Hematopoietic multipotent progenitor cell treated with erythropoietin and hydrocortisone succinate and interleukin-3 and kit ligand, for 4 days (in vitro differentiated cells): Measurements from ENCODE around the gene ERBB4.
"Not testable (repeated sequence)": the region's sequence is repeated elsewhere in the genome, so short reads cannot be mapped to it uniquely, and the experiment has no call there.

Experiments
- DNase-seq: peaks from one replicate; pipeline ENCODE4 v3.0.0-alpha.2; 2015

Gene ERBB4

DNA sequence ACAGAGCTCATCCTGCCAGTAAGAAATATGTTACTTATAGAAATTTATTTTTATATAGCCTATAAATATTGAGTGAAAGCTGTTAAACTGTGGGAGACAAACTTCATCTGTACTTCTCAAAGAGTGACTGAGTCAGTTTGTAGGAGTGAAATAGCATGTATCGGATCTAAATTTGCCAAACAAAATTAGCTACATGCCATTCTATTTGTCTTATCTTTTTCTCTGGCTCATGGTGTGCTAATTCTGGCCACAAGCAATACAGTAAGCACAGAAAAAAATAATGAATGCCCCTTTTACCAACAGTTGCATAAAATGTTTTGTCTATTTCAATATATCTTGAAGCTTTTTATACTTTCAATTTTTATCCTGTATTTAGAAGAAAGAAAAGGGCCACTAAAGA is 12.5 kb downstream of the ERBB4 start:
- DNase-seq, result no peak

DNA sequence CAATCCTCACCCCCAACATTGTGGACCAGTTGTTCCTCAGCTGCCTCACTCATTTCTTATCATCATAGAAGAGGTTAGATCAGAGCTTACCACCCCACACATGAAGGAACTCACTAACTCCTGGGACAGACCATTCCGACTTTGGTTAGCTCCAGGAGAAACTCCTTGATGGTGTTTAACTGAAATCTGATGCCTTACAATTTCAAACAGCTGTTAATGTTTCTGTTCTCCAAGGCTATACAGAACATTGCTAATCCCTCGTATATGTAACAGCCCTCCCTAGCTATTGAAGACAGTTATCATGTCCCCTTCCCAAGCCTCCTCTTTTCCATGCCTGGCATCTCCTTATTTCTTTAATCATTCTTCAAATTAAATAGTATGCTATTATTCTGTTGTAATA is 14.8 kb downstream of the ERBB4 start:
- no peak for DNase-seq

DNA sequence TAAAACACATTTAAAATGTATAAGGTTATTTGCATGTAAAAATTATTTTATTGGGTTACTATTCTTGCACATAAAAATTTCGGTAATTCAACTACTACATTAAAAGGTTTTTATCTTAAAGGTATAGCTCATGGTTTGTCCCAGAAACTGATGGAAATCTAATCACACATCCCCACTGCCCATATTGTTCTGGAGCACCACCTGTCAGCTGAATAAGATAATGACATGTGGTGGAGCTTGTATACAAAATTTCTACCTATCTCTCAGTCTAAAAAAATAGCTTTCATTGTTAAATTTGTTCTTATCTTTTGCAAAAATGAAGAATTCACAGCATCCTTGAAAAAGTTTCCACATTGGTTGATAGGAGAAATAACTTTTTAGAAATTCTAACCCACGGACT is 18.3 kb downstream of the ERBB4 start:
- DNase-seq, result no peak

DNA sequence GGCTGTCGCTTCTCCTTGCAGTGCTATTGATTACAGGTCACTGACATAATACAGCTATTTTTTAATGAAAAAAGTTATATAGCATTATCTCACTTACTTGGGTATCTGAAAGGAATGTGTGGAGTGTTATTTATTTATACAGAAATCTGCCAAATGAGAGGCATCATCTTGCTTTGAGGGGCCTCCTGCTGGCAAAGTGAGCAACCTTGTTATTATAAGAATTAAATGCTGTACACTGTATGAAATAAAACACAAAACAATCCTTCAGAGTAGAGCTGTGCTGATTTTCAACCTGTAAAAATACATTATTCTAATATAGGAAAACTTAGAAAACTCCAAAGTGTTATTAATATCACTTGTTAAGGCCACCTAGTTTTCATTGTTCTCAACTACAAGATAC is 20.9 kb downstream of the ERBB4 start:
- DNase-seq, result no peak

DNA sequence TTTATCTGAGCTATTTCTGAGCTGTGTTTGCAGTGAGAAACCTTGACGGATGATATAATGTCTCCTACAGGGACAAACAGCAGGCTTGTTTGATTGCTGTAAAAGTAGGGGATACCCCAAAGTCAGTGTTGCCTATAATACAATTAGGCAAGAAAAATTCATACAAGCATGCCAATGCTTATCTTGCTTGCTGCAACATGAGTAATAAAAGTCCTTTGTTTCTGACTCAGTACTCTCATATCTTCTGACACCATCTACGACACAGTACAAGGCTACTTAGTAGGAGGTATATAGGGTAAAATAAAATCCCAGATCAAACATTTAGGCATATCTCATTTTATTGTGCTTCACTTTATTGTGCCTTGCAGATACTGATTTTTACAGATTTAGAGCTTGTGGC is 33.0 kb downstream of the ERBB4 start:
- DNase-seq, result no peak

DNA sequence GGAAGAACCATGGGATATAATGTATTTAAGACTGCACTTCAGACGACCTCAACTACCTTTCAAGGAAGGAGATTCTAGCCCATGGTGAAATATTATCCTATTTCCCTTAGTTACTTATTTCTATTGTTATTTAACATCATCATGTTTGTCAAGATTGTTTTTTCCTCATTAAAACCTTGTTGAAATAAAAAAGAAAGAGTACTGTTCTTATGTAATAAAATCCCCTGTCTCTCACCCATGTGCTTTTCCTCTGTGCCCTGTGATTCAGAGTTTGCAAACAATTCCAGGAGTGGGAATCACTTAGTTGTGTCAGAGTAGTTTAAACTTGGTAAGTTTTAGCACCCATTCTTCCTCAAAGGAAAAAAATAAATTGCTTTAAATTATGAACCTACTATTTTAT is 43.6 kb downstream of the ERBB4 start:
- DNase-seq, result no peak

DNA sequence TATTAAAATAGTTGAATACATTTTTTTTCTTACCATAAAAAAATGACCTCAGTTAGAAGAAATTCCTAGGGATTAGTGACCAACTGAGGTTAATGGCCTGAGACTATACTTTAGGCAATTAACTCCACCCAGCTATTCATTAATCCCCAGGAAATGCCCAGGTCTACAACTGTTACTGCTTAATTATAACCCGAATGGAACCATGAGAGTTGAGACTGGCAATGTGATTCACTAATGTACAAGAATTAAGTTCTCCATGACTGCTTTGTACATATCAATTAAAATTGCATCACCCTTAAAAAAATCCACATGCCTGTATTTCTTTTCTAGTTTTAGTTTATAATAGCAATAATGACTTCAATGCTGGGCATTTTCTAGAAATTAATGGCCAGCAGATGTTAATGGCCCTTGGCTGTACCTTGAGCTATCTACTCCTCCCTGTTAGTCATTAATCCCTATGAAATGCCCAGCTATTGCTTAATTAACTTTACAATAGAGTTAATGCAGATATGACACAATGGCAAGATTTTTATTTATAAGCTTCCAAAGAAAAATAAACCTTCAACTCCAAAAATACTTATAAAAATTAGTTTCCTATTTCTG is 44.1 kb downstream of the ERBB4 start:
- no peak for DNase-seq

DNA sequence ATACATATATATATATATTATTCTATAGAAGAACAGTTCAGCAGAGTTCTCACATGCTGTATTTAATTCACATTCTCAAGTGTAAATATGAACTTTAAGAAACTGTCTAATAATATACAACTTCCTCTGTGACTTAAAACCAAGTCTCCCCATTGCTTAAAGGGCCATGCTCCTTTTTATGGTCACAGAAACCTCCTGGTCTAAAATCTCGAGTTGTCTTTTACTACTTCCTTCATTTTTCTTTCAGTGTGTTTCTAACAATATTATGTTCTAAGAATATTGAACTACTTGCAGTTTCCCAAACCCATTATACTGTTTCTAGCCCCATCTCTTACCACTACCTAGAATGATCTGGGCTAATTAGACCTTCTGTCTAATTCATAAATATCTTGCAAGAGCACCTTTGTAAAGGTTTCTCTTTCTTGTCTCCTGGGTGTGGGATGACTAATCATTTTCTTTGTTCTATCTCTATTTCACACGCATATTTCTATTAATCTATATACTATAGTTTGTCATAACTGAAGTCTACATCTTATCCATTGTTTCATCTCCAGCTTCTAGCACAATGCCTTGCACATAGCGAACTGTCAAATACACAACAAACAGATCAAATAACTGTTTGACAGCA is 48.8 kb downstream of the ERBB4 start:
- DNase-seq, result no peak

DNA sequence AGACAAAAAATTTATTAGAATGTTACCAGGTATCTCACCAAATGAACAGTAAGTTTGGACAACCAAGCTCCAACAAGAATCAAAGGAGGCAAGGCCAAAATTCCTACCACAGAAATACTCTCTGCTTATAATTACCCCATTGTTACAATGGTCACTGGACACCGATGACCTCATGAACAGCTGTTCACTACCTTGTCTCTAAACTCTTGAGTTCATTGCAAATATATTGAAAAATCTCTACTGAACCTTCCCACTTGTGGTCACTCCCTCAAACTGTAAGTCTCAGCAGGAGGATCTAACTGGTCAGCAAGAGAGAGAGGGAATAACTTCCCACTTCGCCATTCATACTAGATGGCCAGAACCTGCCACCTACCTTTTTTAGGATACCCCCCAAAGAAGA is 50.0 kb downstream of the ERBB4 start:
- no peak for DNase-seq

DNA sequence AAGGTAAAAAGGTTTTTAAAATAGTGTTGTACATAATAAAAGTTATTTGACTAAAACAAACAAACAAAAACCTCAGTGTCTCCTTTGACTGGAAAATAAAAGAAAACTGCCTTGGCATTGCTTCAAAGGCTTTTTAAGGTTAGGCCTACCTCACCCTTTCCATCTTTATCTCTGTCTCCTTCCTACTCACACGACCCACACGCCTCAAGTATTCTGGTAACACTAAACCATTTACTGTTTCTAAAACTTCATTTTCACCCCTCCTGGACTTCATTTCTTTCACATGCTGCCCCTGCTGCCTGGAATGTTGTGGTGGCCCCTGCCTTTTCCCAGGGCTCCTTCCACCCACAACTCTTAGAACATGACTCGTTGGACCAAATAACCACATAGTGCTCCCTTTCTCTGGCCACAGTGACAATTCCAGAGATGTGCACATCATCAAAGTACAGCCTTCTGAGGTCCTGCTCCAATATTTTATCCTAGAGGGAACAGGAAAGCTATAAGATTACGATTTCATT is 54.0 kb downstream of the ERBB4 start:
- no peak for DNase-seq

DNA sequence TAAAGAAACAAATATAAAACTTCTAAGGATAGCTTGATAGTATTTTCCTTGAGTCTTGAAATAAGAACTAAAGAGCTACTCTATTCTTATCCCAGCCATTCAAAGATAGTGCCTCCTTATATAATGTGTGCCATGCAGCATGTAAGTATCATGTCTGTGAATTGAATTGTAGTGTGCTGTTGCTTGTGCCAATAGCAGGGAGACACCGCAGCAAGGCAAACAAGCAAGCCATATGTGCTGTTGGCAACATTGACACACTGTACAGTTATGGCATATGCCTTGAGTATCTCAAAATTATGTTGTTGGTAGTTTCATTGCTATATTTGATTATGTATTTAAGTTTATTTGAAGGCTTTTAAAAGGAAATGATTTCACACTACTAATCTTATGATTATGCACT is 58.2 kb downstream of the ERBB4 start:
- no peak for DNase-seq

DNA sequence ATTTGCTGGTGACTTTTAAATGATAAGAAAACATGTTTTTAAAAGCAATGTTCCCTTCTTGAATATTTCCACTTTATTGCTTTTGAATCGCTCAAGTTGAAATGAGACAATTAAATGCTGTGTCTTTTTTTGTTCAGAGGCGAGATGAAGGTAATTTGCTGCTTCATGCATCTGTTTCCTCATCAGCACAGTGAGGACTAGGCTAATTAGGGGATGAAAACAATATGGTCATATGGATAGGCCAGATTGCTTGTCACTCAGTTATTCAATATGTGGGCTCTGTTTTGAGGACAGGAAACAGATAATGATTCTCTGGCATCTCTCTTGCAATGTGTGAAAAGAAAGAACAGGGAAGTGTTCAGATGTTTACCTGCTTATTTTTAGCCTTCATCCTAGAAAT is 61.0 kb downstream of the ERBB4 start:
- DNase-seq, result no peak

DNA sequence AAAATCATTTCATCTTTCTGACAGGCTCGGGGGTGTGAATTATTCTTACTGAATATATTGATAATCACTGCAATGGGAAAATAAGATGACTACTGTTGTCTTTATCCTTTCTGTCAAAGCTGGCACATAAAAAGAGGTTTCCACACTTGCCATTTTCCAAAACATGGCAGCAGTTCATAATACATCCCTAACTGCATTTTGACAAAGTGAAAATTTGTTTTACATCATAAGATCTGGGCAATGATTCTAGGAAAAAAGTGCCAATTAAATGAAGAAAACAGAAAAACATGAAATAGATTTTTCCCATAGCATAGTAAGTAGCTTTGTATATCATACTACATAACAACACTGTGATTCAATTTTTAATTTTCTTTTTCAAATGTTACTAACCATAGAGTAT is 65.4 kb downstream of the ERBB4 start:
- no peak for DNase-seq

DNA sequence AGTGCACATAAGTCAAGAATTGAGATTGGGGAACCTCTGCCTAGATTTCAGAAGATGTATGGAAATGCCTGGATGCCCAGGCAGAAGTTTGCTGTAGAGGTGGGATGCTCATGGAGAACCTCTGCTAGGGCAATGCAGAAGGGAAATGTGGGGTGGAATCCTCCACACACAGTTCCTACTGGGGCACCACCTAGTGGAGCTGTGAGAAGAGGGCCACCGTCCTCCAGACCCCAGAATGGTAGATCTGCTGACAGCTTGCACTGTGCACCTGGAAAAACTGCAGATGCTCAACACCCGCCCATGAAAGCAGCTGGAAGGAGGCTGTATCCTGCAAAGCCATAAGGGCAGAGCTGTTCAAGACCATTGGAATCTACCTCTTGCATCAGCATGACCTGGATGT is 71.1 kb downstream of the ERBB4 start:
- not testable (repeated sequence) for DNase-seq

DNA sequence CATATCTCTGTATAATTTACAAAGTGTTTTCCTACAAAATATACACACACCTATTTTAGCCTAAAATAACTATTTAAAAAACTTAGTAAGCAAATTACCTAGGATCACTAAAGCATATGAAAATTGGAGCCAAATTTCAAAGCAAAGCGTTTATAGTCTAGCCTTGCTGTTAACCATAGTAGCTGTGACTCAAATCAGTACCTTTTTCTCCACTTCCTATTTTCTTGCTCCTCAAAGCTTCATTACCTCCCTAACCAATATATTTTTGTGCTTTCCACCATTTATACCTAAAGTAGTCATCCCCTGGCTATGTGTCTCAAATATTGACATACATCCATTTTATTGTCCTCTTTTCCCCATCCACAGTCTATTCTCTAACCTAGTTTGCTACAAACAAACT is 73.1 kb downstream of the ERBB4 start:
- no peak for DNase-seq

DNA sequence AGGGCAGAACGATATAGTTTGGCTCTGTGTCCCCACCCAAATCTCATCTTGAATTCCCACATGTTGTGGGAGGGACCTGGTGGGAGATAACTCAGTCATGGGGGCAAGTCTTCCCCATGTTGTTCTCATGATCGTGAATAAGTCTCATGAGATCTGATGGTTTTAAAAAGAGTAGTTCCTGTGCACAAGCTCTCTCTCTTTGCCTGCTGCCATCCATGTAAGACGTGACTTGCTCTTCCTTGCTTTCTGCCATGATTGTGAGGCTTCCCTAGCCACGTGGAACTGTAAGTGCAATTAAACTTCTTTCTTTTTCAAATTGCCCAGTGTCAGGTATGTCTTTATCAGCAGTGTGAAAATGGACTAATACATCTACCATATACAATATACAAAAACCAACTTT is 76.9 kb downstream of the ERBB4 start:
- DNase-seq, result not testable (repeated sequence)

DNA sequence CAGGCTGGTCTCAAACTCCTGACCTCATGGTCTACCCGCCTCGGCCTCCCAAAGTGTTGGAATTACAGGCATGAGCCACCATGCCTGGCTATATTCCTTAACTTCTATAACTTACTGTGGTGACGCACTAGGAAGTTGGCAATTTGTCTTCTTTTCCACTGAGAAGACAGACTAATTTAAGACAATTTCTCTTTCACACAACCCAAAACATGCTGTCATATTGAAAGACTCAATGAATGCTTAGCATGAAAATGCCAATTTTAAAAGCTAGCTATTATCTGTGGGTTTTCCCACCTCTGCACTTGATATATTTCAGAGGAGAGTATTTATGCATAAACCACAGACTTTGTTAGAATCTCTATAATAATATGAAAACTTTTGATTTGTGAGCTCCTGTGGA is 84.5 kb downstream of the ERBB4 start:
- DNase-seq, result no peak

DNA sequence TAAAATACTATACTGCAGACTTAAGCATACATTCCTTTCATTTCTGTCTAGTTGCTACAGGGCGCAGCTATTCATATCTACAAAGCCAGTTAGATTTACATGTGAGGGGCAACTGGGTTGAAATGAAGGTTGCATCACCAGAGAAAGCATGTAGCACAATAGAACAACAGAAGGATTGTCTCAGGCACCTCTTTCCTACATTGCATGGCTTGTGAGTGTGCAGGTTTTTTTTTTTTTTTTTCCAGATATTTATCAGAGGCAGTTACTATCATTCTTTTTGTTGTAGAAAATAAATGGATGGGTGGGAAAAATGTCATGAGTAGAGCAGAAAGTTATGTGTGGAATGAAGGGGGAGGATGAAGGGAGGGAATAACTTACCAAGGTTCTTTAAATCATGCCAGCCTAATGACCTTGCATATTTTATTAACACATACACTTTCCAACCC is 86.8 kb downstream of the ERBB4 start:
- DNase-seq, result no peak

DNA sequence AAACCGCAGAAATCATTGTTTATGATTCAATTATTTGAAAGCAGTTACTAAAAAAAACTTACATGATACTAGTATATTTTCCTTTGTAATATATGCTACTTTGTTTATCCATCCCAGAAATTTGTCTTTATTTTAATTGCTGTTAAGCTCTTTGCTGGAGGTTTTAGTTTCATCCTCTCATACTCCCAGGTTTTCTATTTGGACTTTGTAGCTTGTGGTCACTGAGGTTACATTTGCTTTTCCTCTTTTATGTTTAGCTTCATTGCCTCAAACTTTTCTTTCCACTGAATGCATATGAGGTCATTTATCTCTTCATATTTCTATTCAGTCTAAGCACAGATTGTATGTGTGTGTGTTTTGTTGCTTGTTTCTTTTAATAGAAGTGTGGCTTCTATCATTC is 89.9 kb downstream of the ERBB4 start:
- DNase-seq, result no peak

DNA sequence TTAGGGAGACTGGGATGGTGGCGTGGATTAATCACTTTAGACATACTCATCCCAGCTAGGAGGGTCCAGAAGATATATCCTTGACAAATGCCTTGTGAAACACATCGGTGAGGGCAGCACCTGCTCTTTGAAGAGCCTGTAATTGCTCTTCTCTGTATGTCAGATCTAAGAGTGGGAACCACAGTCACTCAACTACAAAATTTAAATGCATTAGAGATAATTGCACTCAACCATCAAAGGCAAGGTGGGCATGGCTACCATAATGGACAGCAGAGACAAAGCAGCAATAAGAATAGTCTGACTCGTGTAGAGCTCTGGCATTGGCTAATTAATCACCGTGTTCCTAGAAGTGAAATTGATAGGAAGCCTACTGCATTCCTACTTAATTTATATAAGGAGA is 96.8 kb downstream of the ERBB4 start:
- no peak for DNase-seq

DNA sequence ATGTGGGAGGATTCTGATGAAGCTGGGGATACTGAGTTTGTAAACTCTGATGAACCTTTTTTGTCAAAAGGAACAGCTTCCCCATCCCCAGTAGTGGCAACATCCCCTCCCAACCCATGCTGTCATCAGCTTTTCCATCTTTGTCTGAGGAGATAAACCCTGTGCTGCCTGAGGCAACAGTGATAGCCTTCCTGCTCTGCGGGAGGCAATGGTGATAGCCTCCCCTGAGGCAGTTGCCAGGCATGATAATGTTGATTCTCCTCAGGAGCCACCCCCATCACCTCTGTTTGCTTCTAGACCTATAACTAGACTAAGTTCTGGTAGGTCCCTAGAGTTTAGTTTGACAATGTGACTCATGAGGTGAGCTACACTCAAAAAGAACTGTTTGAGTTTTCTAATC is 97.5 kb downstream of the ERBB4 start:
- no peak for DNase-seq

DNA sequence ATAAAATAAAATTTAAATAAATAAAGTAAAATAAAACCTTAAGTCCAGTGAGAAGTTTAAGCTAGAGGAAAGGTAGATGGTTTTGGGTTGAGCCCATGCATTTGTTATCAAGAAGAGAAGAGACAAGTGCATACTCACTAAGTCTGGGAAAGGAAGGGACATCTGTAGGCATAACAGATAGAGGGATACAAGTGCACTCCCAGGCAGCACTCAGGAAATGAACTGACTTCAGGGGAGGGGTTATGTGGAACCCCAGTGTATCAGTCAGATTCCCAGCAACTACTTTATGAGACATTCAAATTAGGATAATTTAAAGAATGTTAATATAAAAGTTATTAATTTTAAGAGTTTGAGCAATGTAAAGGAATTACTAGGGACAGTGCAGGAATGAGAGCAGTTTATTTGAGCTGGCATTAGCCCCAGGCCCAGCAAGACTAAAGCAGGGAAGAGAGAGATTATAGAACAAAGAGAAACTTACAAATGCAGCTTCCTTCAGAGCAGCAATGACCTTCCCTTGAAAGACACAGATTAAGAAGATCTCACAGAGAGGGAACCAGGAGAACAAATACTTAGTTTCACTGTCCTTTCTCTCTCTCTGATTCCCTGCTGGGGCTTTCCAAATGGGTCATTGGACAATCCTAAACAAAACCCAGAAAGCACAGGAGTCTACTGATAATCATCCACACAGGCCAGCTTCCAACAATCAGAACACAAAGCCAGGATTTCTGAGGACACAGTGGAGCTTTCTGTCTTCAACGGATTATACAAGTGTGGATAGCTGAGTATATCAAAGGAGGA is 109.7 kb downstream of the ERBB4 start:
- DNase-seq, result no peak

DNA sequence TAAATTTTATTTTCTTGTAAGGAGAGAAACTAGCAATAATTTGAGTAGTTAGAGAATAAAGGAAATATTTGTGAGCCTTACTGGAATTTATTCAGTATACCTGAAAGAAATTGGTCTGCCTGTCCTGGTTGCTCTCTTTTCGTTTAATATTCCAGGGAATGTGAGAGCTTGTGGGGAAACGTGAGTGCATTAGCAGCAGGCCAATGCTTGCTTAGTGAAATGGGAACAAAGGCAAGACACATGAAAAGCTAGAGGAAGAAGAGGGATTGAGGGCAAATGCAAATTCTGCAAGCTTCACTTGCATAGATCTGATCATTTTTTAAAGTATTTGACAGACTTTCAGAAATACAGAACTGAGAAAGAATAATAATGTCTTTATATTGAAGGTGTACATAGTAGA is 111.0 kb downstream of the ERBB4 start:
- no peak for DNase-seq
